HG02973 (cell line): ENCODE data around the gene PHF2.
"Not testable (repeated sequence)": the region's sequence is repeated elsewhere in the genome, so short reads cannot be mapped to it uniquely, and the experiment has no call there.

Experiments
- ATAC-seq: cut with Tn5 transposase; IDR thresholded peaks from one replicate; pipeline ENCODE4 v1.9.1; 2021; ENCODE audit warnings: moderate library complexity; ENCODE audit not compliant: unreplicated experiment

PHF2 gene

GRCh38 chr9:93662952-93663572 is 86.7 kb downstream of the PHF2 start:
- no peak for ATAC-seq

- no peak for ATAC-seq
Observed at GRCh38 chr9:93663877-93664548, 87.6 kb downstream of the PHF2 start.

GRCh38 chr9:93664549-93665120 is 88.3 kb downstream of the PHF2 start:
- no peak for ATAC-seq

- ATAC-seq: no peak
Observed at GRCh38 chr9:93665128-93665636, 88.8 kb downstream of the PHF2 start.

- no peak for ATAC-seq
Observed at GRCh38 chr9:93665637-93666438, 89.5 kb downstream of the PHF2 start.

GRCh38 chr9:93666439-93666784 is 90.0 kb downstream of the PHF2 start:
- not testable (repeated sequence) for ATAC-seq

- no peak for ATAC-seq
Observed at GRCh38 chr9:93667006-93667405, 90.6 kb downstream of the PHF2 start.

- ATAC-seq: no peak
Observed at GRCh38 chr9:93667627-93668026, 91.2 kb downstream of the PHF2 start.

GRCh38 chr9:93668261-93668871 is 92.0 kb downstream of the PHF2 start:
- ATAC-seq: no peak

GRCh38 chr9:93669116-93669957 is 93.0 kb downstream of the PHF2 start:
- no peak for ATAC-seq

GRCh38 chr9:93669958-93670207 is 93.5 kb downstream of the PHF2 start:
- ATAC-seq: no peak

- no peak for ATAC-seq
Observed at GRCh38 chr9:93670208-93671019, 94.0 kb downstream of the PHF2 start.

- no peak for ATAC-seq
Observed at GRCh38 chr9:93671020-93671338, 94.6 kb downstream of the PHF2 start.

- ATAC-seq: not testable (repeated sequence)
Observed at GRCh38 chr9:93672330-93673020, 96.1 kb downstream of the PHF2 start.

GRCh38 chr9:93673021-93673838 is 96.8 kb downstream of the PHF2 start:
- no peak for ATAC-seq

GRCh38 chr9:93673839-93674334 is 97.5 kb downstream of the PHF2 start:
- no peak for ATAC-seq

GRCh38 chr9:93674580-93675335 is 98.4 kb downstream of the PHF2 start:
- no peak for ATAC-seq
